GM12891 (cell line): Measurements from ENCODE around the gene FAT1.

Experiments
- PAX5 ChIP-seq: IDR thresholded peaks from 2 replicates; pipeline ENCODE4 v1.6.1; 2011; ENCODE audit warnings: low read length, moderate library complexity, mild to moderate bottlenecking; ENCODE audit not compliant: insufficient read depth, severe bottlenecking
- POLR2A ChIP-seq: IDR thresholded peaks from 2 replicates; pipeline ENCODE4 v1.6.1; 2011; ENCODE audit warnings: low read depth, low read length, control low read depth
- POLR2AphosphoS5 ChIP-seq: IDR thresholded peaks from 2 replicates; pipeline ENCODE4 v1.6.1; 2011; ENCODE audit warnings: low read depth, low read length, control low read depth
- SPI1 ChIP-seq: IDR thresholded peaks from 2 replicates; pipeline ENCODE4 v1.6.1; 2011; ENCODE audit warnings: low read depth, low read length, control low read depth
- TAF1 ChIP-seq: IDR thresholded peaks from 2 replicates; pipeline ENCODE4 v1.6.1; 2011; ENCODE audit warnings: low read depth, low read length, control low read depth

DNA sequence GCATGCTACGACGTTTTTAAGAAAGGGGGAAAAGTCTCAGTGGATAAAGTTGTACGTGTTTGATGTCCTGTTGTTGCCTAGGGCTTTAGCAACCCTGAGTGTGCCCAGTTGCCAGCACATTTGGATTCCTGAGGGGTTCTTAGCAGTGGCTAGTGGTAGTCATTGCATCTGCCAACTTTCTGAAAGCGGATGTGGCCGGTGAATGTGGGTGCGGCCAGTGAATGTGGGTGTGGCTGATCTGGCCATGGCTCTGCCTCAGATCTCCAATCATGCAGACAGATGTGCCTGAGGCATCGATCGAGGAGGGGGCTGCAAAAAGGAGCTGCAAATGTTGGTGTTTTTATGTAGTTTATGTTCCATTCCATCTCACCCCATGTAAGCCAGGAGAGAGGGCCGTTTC is 41.5 kb upstream of the FAT1 start:
- TF ChIP-seq POLR2AphosphoS5 (no peak), POLR2A (no peak), TAF1 (no peak), SPI1 (no peak), PAX5 (no peak)
